Epithelial cell of alveolus of lung (primary cell): ENCODE results near the gene CCDC90B. TPM values are rescaled to one million over a fixed set of nuclear protein-coding genes. Genes with fewer than 3 reads are reported as not detected.

ENCODE experiments used
- total RNA-seq: library from RNA; depleted of rRNA; stranded (reverse); fragments of >200 nt; gene quantifications from 2 replicates; pipeline ENCODE4 v1.2.1, GENCODE V29; 2015

The CCDC90B gene
- total RNA-seq, result 30.9 and 53.0 TPM in 2 replicates

GRCh38 chr11:83285771-83286528 is at the start of gene CCDC90B:
Gene CCDC90B (minus strand): TSS chr11:83286367. CDS start chr11:83285972, 395 bp downstream.

Other genes starting within 250 kb of the CCDC90B start
- gene RAB30, start 214.5 kb downstream of the CCDC90B start, total RNA-seq, result 4.9 and 11.5 TPM in 2 replicates
- 12.9 and 39.1 TPM in 2 replicates for gene PCF11, start 129.2 kb downstream of the CCDC90B start, total RNA-seq
- gene ANKRD42, start 92.7 kb downstream of the CCDC90B start, total RNA-seq, result 6.6 and 7.9 TPM in 2 replicates